Progenitor cell of endocrine pancreas (in vitro differentiated cells): ENCODE data around the gene PTPRA. TPM values are rescaled to one million over a fixed set of nuclear protein-coding genes. Genes with fewer than 3 reads are reported as not detected.

ENCODE experiments used
- DNase-seq: peaks from one replicate; pipeline ENCODE4 v3.0.0; 2021; ENCODE audit warnings: low spot score; ENCODE audit not compliant: unreplicated experiment
- H3K27ac Mint-ChIP-seq: 2 replicates; pipeline ENCODE4 v1.8.0; 2021; ENCODE audit warnings: mild to moderate bottlenecking, moderate library complexity, mixed read lengths
- H3K27me3 Mint-ChIP-seq: 2 replicates; pipeline ENCODE4 v1.8.0; 2021; ENCODE audit warnings: mixed read lengths
- H3K36me3 Mint-ChIP-seq: 2 replicates; pipeline ENCODE4 v1.8.0; 2022; ENCODE audit warnings: mixed read lengths; ENCODE audit not compliant: insufficient read depth
- H3K4me1 Mint-ChIP-seq: 2 replicates; pipeline ENCODE4 v1.8.0; 2021; ENCODE audit warnings: low read depth, mixed read lengths
- H3K4me3 Mint-ChIP-seq: 2 replicates; pipeline ENCODE4 v1.8.0; 2021; ENCODE audit warnings: low read depth, mild to moderate bottlenecking, moderate library complexity, mixed read lengths
- H3K9me3 Mint-ChIP-seq: 2 replicates; pipeline ENCODE4 v1.8.0; 2021; ENCODE audit warnings: low read depth, mixed read lengths
- CTCF ChIP-seq: fragments of 200-600 bp; sonication (generic); IDR thresholded peaks from one replicate; pipeline ENCODE4 v1.5.0; 2021; ENCODE audit warnings: antibody characterized with exemption, mild to moderate bottlenecking; ENCODE audit not compliant: unreplicated experiment
- total RNA-seq: library from RNA; stranded (reverse); gene quantifications from 2 replicates; pipeline ENCODE4 v1.2.1, GENCODE V29; 2021

PTPRA gene
- total RNA-seq, 1 donor from 2014 or later, result 73.2 TPM

- H3K27ac Mint-ChIP-seq, result no peak overlapping the region
- peaks cover 26% of the 10 kb centered on the region for H3K36me3 Mint-ChIP-seq
- peaks cover 8% of the 10 kb centered on the region for H3K4me1 Mint-ChIP-seq
- no peak overlapping the region for H3K4me3 Mint-ChIP-seq
- H3K9me3 Mint-ChIP-seq, result peaks cover 4% of the 10 kb centered on the region
- no peaks in the 10 kb centered on the region for H3K27me3 Mint-ChIP-seq
- DNase-seq, result no peak
- no peak for TF ChIP-seq CTCF
These were observed 75.7 kb downstream of the PTPRA start for GRCh38 chr20:2948968-2949367.

GRCh38 chr20:2952766-2953165 is 79.5 kb downstream of the PTPRA start:
- DNase-seq, result no peak
- no peaks in the 10 kb centered on the region for H3K4me1 Mint-ChIP-seq
- H3K9me3 Mint-ChIP-seq, result peaks cover 4% of the 10 kb centered on the region
- no peak overlapping the region for H3K27ac Mint-ChIP-seq
- peaks cover 31% of the 10 kb centered on the region for H3K36me3 Mint-ChIP-seq
- H3K27me3 Mint-ChIP-seq, result no peaks in the 10 kb centered on the region
- H3K4me3 Mint-ChIP-seq, result no peak overlapping the region
- no peak for TF ChIP-seq CTCF

GRCh38 chr20:2955257-2955970 is 82.1 kb downstream of the PTPRA start:
- H3K36me3 Mint-ChIP-seq, result peaks cover 31% of the 10 kb centered on the region
- H3K4me3 Mint-ChIP-seq, result no peak overlapping the region
- no peak for DNase-seq
- no peaks in the 10 kb centered on the region for H3K9me3 Mint-ChIP-seq
- H3K4me1 Mint-ChIP-seq, result no peaks in the 10 kb centered on the region
- no peaks in the 10 kb centered on the region for H3K27me3 Mint-ChIP-seq
- no peak overlapping the region for H3K27ac Mint-ChIP-seq
- TF ChIP-seq CTCF, result no peak

GRCh38 chr20:2956480-2956879 is 83.2 kb downstream of the PTPRA start:
- no peaks in the 10 kb centered on the region for H3K27me3 Mint-ChIP-seq
- no peak for DNase-seq

GRCh38 chr20:2967841-2968240 is 94.6 kb downstream of the PTPRA start:
- H3K36me3 Mint-ChIP-seq, result peaks cover 16% of the 10 kb centered on the region
- H3K27ac Mint-ChIP-seq, result no peak overlapping the region
- no peak overlapping the region for H3K4me3 Mint-ChIP-seq
- H3K4me1 Mint-ChIP-seq, result no peaks in the 10 kb centered on the region
- no peaks in the 10 kb centered on the region for H3K9me3 Mint-ChIP-seq
- no peak for TF ChIP-seq CTCF
- DNase-seq, result no peak
- H3K27me3 Mint-ChIP-seq, result no peaks in the 10 kb centered on the region

More at GRCh38 chr20:2956480-2956879, 83.2 kb downstream of the PTPRA start:
- Mint-ChIP-seq H3K4me1 (peaks cover 3% of the 10 kb centered on the region), H3K27ac (no peak overlapping the region), H3K9me3 (no peaks in the 10 kb centered on the region), H3K4me3 (no peak overlapping the region), H3K36me3 (peaks cover 33% of the 10 kb centered on the region)
- TF ChIP-seq CTCF, result no peak
